22Rv1 (cell line): ENCODE data around the gene KLHL7.
"Not testable (repeated sequence)": the region's sequence is repeated elsewhere in the genome, so short reads cannot be mapped to it uniquely, and the experiment has no call there.

Experiments
- H3K27ac ChIP-seq: fragments of 450-650 bp; 2 replicates; pipeline ENCODE4 v1.5.1; 2017
- CTCF ChIP-seq: fragments of 450-650 bp; IDR thresholded peaks from 2 replicates; pipeline ENCODE4 v1.5.1; 2017; ENCODE audit warnings: mild to moderate bottlenecking
- ZFX ChIP-seq: fragments of 450-650 bp; IDR thresholded peaks from 2 replicates; pipeline ENCODE4 v1.6.1; 2017; ENCODE audit warnings: antibody characterized with exemption, borderline replicate concordance

Gene KLHL7

GRCh38 chr7:23196306-23196705 is 90.7 kb downstream of the KLHL7 start:
- H3K27ac ChIP-seq = no peak overlapping the region
- no peak for TF ChIP-seq ZFX
- no peak for TF ChIP-seq CTCF

- H3K27ac ChIP-seq = not testable (repeated sequence)
Observed at GRCh38 chr7:23197745-23198144, 92.2 kb downstream of the KLHL7 start.

- no peak overlapping the region for H3K27ac ChIP-seq
- TF ChIP-seq CTCF (no peak), ZFX (no peak)
Observed at GRCh38 chr7:23200331-23200730, 94.7 kb downstream of the KLHL7 start.

GRCh38 chr7:23204241-23204640 is 98.7 kb downstream of the KLHL7 start:
- no peak overlapping the region for H3K27ac ChIP-seq
- TF ChIP-seq ZFX = no peak
- no peak for TF ChIP-seq CTCF

- no peak overlapping the region for H3K27ac ChIP-seq
- TF ChIP-seq ZFX (no peak), CTCF (no peak)
Observed at GRCh38 chr7:23205577-23205908, 100.0 kb downstream of the KLHL7 start.

- no peak for TF ChIP-seq ZFX
- no peak for TF ChIP-seq CTCF
- no peak overlapping the region for H3K27ac ChIP-seq
Observed at GRCh38 chr7:23205909-23206767, 100.6 kb downstream of the KLHL7 start.

- peak overlapping the region; percentile 3; the same call in 1 of the 2 replicates for H3K27ac ChIP-seq
- TF ChIP-seq ZFX (no peak), CTCF (no peak)
Observed at GRCh38 chr7:23207021-23207420, 101.4 kb downstream of the KLHL7 start.

GRCh38 chr7:23207884-23208283 is 102.3 kb downstream of the KLHL7 start:
- no peak overlapping the region for H3K27ac ChIP-seq
- TF ChIP-seq ZFX = no peak
- TF ChIP-seq CTCF = no peak
